Naive thymus-derived CD4-positive, alpha-beta T cell (primary cell): ENCODE data around the gene MLLT10. TPM values are rescaled to one million over a fixed set of nuclear protein-coding genes. Genes with fewer than 3 reads are reported as not detected.

ENCODE experiments used
- ATAC-seq: fragments of 150-1000 bp; cut with Tn5 transposase; 2 replicates; pipeline ENCODE4 v1.10.0; 2021; ENCODE audit warnings: mild to moderate bottlenecking, moderate library complexity
- CTCF ChIA-PET: fragments of 350-600 bp; sonication (Branson Sonifier 250); formaldehyde crosslinking; loops from one replicate; lab custom pipeline; 2021; ENCODE audit warnings: antibody characterized with exemption; lab: Charles Lee
- POLR2A ChIA-PET: fragments of 350-600 bp; sonication (Branson Sonifier 250); formaldehyde crosslinking; loops from one replicate; lab custom pipeline; 2021; ENCODE audit warnings: antibody characterized with exemption, inconsistent platforms; lab: Charles Lee
- DNase-seq, 9 donors: peaks; one replicate each; pipeline versions ENCODE4 v3.0.0 to v3.0.0-alpha.2; 2020 to 2022; ENCODE audit warnings: mixed read lengths in 1 of 9
- H3K27ac ChIP-seq: one replicate; pipeline ENCODE4 v1.7.0; 2013; ENCODE audit warnings: mild to moderate bottlenecking, low read depth, low read length, moderate library complexity
- H3K27me3 ChIP-seq, 2 donors: one replicate each; pipeline ENCODE4 v1.7.0; 2013; ENCODE audit warnings: low read length in 2 of 2, mild to moderate bottlenecking in 2 of 2, moderate library complexity in 2 of 2; ENCODE audit not compliant: control insufficient read depth in 2 of 2, insufficient read depth in 2 of 2
- H3K36me3 ChIP-seq, 3 experiments: 1 replicate in 2 of 3; 2 replicates in 1 of 3; pipeline ENCODE4 v1.7.0; 2013; ENCODE audit warnings: low read length in 3 of 3, mild to moderate bottlenecking in 3 of 3, moderate library complexity in 1 of 3; ENCODE audit not compliant: insufficient read depth in 3 of 3, control insufficient read depth in 2 of 3
- H3K4me1 ChIP-seq, 2 donors: one replicate each; pipeline ENCODE4 v1.7.0; 2013; ENCODE audit warnings: low read length in 2 of 2, mild to moderate bottlenecking in 2 of 2, moderate library complexity in 1 of 2; ENCODE audit not compliant: control insufficient read depth in 2 of 2, insufficient read depth in 2 of 2
- H3K4me3 ChIP-seq: 2 replicates; pipeline ENCODE4 v1.7.0; 2013; ENCODE audit warnings: mild to moderate bottlenecking, low read length
- H3K9me3 ChIP-seq, 3 experiments: 1 replicate in 2 of 3; 2 replicates in 1 of 3; pipeline ENCODE4 v1.7.0; 2013; ENCODE audit warnings: low read length in 3 of 3; ENCODE audit not compliant: control insufficient read depth in 2 of 3
- H3K27ac Mint-ChIP-seq, 9 donors: one replicate each; pipeline ENCODE4 v1.8.0; 2020 to 2022; ENCODE audit warnings: mixed read lengths in 9 of 9, mild to moderate bottlenecking in 8 of 9, moderate library complexity in 5 of 9, inconsistent platforms in 2 of 9
- H3K27me3 Mint-ChIP-seq, 5 donors: one replicate each; pipeline ENCODE4 v1.8.0; 2021 to 2022; ENCODE audit warnings: mixed read lengths in 5 of 5, mild to moderate bottlenecking in 1 of 5
- H3K36me3 Mint-ChIP-seq, 5 donors: one replicate each; pipeline ENCODE4 v1.8.0; 2020 to 2022; ENCODE audit warnings: mixed read lengths in 5 of 5, mild to moderate bottlenecking in 3 of 5, inconsistent platforms in 1 of 5
- H3K4me1 Mint-ChIP-seq, 7 donors: one replicate each; pipeline ENCODE4 v1.8.0; 2020 to 2022; ENCODE audit warnings: mixed read lengths in 7 of 7, mild to moderate bottlenecking in 3 of 7, inconsistent platforms in 1 of 7
- H3K4me3 Mint-ChIP-seq, 10 donors: one replicate each; pipeline ENCODE4 v1.8.0; 2020 to 2022; ENCODE audit warnings: mild to moderate bottlenecking in 10 of 10, mixed read lengths in 10 of 10, moderate library complexity in 6 of 10, inconsistent platforms in 2 of 10
- H3K9me3 Mint-ChIP-seq, 11 donors: one replicate each; pipeline ENCODE4 v1.8.0; 2020 to 2022; ENCODE audit warnings: mixed read lengths in 11 of 11, mild to moderate bottlenecking in 4 of 11, inconsistent platforms in 1 of 11, moderate library complexity in 1 of 11
- intact Hi-C, 2 donors: fragments of 100-400 bp; cut with micrococcal nuclease; formaldehyde crosslinking; loops; one replicate each; pipeline ENCODE4 v1.15.1; 2023
- polyA plus RNA-seq, 2 donors: library from polyadenylated mRNA; unstranded; fragments of 300-500 nt; fragmentation: Illumina TruSeq; gene quantifications; one replicate each; pipeline ENCODE4 v1.2.3, GENCODE V29; 2021
- total RNA-seq, 6 experiments: library from RNA in 5 of 6; stranded (reverse) in 5 of 6; gene quantifications; 1 replicate in 5 of 6; 2 replicates in 1 of 6; pipeline ENCODE4 v1.2.3 and lab custom pipeline; 2021 to 2026

Gene MLLT10
- total and polyA plus RNA-seq, 7 experiments from 2014 or later, result 6.0 to 74.2 (median 61.2) TPM

DNA sequence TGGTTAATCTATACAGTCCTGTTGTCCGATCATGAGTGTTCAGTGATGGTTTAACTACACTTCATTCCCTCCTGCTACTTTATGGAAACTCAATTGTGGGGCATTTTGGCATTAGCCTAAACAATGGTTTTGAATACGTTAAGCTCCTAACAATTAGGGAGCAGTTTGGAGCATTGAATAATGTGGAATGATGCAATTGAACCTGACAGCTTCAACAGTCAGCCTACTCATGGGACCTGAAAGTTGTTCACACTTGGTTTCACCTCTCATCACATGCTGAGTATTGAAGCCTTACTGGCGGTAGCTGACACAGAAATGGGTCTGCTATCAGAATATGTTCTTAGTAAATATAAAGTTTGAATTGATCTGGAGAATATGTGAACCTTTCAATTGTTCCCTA lies 186.1 kb downstream of the MLLT10 start:
- Mint-ChIP-seq H3K27ac (no peak overlapping the region), H3K4me3 (no peak overlapping the region), H3K4me1 (peaks cover 11 to 26% (median 19%) of the 10 kb centered on the region in 7 donors), H3K36me3 (peaks cover 5 to 40% (median 30%) of the 10 kb centered on the region in 5 donors), H3K9me3 (no peaks in the 10 kb centered on the region), H3K27me3 (no peaks in the 10 kb centered on the region)
- H3K27ac ChIP-seq, result no peak overlapping the region
- ChIA-PET POLR2A (no interaction called here), CTCF (no interaction called here)
- H3K4me1 ChIP-seq, result peaks cover 0 to 9% of the 10 kb centered on the region in 2 donors
- ATAC-seq (no peak), DNase-seq (no peak)
- H3K4me3 ChIP-seq, result no peak overlapping the region
- intact Hi-C loops, result loop anchor here in 1 of 2 donors (5.0 to 10.0 kb wide), 2 partner anchors 43 to 235 kb away; no protein-coding TSS in a partner anchor
- H3K27me3 ChIP-seq, result no peaks in the 10 kb centered on the region
- peaks cover 0 to 6% (median 5%) of the 10 kb centered on the region in 3 experiments for H3K36me3 ChIP-seq
- H3K9me3 ChIP-seq, result no peaks in the 10 kb centered on the region

DNA sequence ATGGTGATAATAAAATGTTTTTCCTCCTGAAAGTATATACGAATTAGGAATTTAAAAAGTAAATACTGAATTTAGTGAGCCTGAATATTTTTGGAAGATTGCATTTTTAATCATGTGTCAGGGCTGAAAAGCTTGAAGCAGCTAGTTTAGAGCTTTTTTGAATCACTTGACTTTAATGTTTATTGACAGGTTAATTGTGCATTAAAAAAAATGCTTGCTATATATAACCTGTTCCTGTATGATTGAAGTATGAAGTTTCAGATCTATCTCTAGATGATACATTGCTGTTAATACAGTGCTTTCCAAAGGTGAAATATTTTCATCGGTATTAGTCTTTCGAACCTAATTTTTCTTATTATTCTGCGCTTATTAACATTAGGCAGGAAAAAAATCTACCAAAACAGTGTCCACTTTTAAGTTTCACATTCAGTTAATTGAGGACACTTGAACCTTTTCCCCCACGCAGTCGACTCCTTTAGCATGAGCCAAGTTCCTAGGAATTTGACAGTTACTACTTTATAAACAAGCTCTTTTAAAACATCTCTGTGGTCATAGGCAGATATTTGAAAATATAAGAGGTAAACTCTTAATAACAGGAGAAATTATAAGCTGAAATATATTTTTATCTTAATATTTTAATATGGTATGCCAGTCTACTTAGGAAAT lies 187.1 kb downstream of the MLLT10 start:
- Mint-ChIP-seq H3K4me1 (peaks cover 11 to 31% (median 20%) of the 10 kb centered on the region in 7 donors), H3K4me3 (no peak overlapping the region), H3K36me3 (peaks cover 0 to 31% (median 22%) of the 10 kb centered on the region in 5 donors), H3K27ac (no peak overlapping the region), H3K27me3 (no peaks in the 10 kb centered on the region), H3K9me3 (no peaks in the 10 kb centered on the region)
- DNase-seq (no peak), ATAC-seq (no peak)
- peaks cover 0 to 9% of the 10 kb centered on the region in 2 donors for H3K4me1 ChIP-seq
- H3K4me3 ChIP-seq, result no peak overlapping the region
- POLR2A ChIA-PET, result no interaction called here
- H3K36me3 ChIP-seq, result no peaks in the 10 kb centered on the region
- intact Hi-C loops, result loop anchor here in 1 of 2 donors (5.0 to 10.0 kb wide), 2 partner anchors 44 to 234 kb away; no protein-coding TSS in a partner anchor
- no peaks in the 10 kb centered on the region for H3K9me3 ChIP-seq
- no peak overlapping the region for H3K27ac ChIP-seq
- CTCF ChIA-PET, result no interaction called here
- H3K27me3 ChIP-seq, result no peaks in the 10 kb centered on the region

DNA sequence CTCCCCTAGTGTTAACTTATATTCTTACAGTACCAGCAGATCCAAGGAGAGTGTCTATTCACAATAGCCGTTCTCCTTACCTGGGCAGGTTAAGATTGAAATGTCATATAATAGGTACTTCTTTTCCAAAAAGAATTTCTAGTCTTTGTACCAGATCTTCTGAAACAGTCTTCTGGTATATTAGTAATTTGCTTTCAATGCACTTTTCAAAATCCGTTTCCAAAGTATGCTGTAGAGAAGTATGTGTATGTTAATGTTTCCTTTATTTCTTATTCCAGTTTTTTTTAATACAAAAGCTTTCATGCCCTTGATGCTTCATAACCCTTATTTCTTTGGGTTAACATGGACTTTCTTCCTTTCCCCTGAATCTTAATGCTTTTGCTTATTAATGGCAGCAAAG lies 188.2 kb downstream of the MLLT10 start:
- ChIA-PET POLR2A (interaction anchor here (0.6 kb wide), 1 partner anchor 21 kb away, joined by 3 read pairs; no protein-coding TSS in a partner anchor), CTCF (no interaction called here)
- intact Hi-C loops, result loop anchor here in 1 of 2 donors (5.0 to 10.0 kb wide), 2 partner anchors 45 to 233 kb away; no protein-coding TSS in a partner anchor
- Histone ChIP-seq H3K27me3 (no peaks in the 10 kb centered on the region), H3K4me3 (no peak overlapping the region), H3K9me3 (no peaks in the 10 kb centered on the region), H3K27ac (no peak overlapping the region), H3K36me3 (no peaks in the 10 kb centered on the region), H3K4me1 (peaks cover 0 to 10% of the 10 kb centered on the region in 2 donors)
- DNase-seq (no peak), ATAC-seq (no peak)
- Mint-ChIP-seq H3K4me1 (peaks cover 14 to 39% (median 23%) of the 10 kb centered on the region in 7 donors), H3K9me3 (no peaks in the 10 kb centered on the region), H3K27ac (peak overlapping the region in 1 of 9 donors; percentile 2), H3K4me3 (no peak overlapping the region), H3K27me3 (no peaks in the 10 kb centered on the region), H3K36me3 (peaks cover 0 to 38% (median 22%) of the 10 kb centered on the region in 5 donors)

DNA sequence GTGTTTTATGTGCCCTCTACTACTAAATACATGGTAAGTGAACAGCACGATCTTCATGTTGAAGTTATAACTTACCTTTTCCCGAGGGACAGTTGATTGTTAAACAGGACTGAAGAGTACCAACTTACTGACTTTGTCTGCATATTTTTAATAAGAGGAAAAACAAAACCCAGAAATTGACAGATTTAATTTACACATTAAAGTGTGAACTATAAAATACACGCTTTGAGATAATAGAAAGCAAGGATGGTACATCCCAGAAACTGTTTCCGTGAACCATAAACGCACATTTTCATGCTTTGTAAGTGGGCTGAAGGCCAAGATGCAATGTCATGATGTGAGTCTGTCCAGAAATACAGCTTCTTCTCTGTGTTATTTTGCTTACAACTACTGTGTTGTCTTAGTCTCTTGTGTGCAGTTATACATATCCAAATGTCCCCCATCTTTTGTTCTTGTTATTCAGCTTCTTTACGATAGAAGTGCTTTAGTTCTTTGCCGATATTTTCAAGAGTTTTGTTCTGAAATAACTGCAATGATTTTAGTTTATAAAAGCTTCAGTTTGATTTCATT lies 190.1 kb downstream of the MLLT10 start:
- Histone ChIP-seq H3K27me3 (no peaks in the 10 kb centered on the region), H3K27ac (no peak overlapping the region), H3K36me3 (no peaks in the 10 kb centered on the region), H3K9me3 (no peaks in the 10 kb centered on the region), H3K4me3 (no peak overlapping the region), H3K4me1 (peaks cover 0 to 15% of the 10 kb centered on the region in 2 donors)
- peak overlapping the region in 5 of 9 donors; percentile 7 to 70 (median 57) for H3K27ac Mint-ChIP-seq
- intact Hi-C loops, result loop anchor here in 1 of 2 donors (5.0 to 10.0 kb wide), 2 partner anchors 47 to 231 kb away; no protein-coding TSS in a partner anchor
- POLR2A ChIA-PET, result interaction anchor here (0.7 to 0.9 kb wide), 2 partner anchors 11 to 36 kb away, joined by 3 read pairs; no protein-coding TSS in a partner anchor
- DNase-seq, result no peak
- H3K27me3 Mint-ChIP-seq, result no peaks in the 10 kb centered on the region
- CTCF ChIA-PET, result interaction anchor here (1.1 kb wide), 1 partner anchor 9 kb away, joined by 4 read pairs; no protein-coding TSS in a partner anchor
- H3K36me3 Mint-ChIP-seq, result peaks cover 0 to 32% (median 11%) of the 10 kb centered on the region in 5 donors
- H3K4me3 Mint-ChIP-seq, result peak overlapping the region in 2 of 10 donors; percentile 29 to 46
- ATAC-seq, result no peak
- H3K4me1 Mint-ChIP-seq, result peaks cover 17 to 49% (median 34%) of the 10 kb centered on the region in 7 donors
- no peaks in the 10 kb centered on the region for H3K9me3 Mint-ChIP-seq

DNA sequence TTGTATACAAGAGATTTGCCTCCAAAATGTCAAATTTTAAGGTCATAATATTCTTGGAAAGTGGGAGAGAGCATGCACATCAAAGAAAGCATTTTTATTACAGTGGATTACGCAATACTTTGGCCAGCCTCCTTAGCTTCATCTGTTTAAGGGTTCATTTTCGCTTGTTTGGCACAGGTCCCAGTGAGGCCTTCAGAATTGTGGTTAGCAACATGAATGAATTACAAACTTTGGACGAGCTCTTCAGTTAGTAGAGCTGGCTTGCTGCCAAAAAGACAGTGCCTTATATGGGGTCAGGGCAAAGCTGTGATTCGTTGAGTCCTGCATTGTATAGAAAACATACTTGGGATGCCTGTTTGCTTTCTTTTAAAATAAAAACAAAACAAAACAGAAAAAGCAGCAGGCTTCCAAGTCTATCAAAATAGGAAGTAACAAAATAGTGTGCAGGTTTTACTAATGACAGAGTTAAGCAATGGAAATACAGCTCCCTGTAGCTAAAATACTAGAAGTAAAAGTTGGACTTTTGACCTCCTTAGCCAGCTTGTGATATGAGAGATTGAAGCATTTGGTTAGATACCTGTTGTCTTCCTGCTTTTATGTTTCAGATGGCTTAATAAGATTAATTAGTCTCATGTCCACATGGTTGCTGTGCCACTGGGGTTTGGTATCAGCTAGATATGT lies 190.8 kb downstream of the MLLT10 start:
- ChIA-PET POLR2A (interaction anchor here (0.9 to 1.8 kb wide), 2 partner anchors 9 to 40 kb away, joined by 4 to 6 read pairs; no protein-coding TSS in a partner anchor), CTCF (interaction anchor here (1.1 kb wide), 1 partner anchor 10 kb away, joined by 4 read pairs; no protein-coding TSS in a partner anchor)
- Mint-ChIP-seq H3K27ac (peak overlapping the region in 6 of 9 donors; percentile 7 to 70 (median 54)), H3K9me3 (no peaks in the 10 kb centered on the region), H3K4me1 (peaks cover 17 to 49% (median 38%) of the 10 kb centered on the region in 7 donors), H3K36me3 (peaks cover 0 to 31% (median 14%) of the 10 kb centered on the region in 5 donors), H3K27me3 (no peaks in the 10 kb centered on the region), H3K4me3 (peak overlapping the region in 2 of 10 donors; percentile 29 to 46)
- Histone ChIP-seq H3K27ac (no peak overlapping the region), H3K4me1 (peaks cover 0 to 15% of the 10 kb centered on the region in 2 donors), H3K9me3 (no peaks in the 10 kb centered on the region), H3K27me3 (no peaks in the 10 kb centered on the region), H3K4me3 (no peak overlapping the region), H3K36me3 (no peaks in the 10 kb centered on the region)
- intact Hi-C loops, result loop anchor here in 1 of 2 donors (5.0 to 10.0 kb wide), 2 partner anchors 48 to 230 kb away; no protein-coding TSS in a partner anchor
- peak in 4 of 9 donors; percentile 26 to 45 (median 33) for DNase-seq
- ATAC-seq, result peak; percentile 69
